ENCODE data around the gene GNLY.
A peak's percentile ranks its signal among the peaks of the same experiment; 100 is the strongest.
"Not testable (repeated sequence)": the region's sequence is repeated elsewhere in the genome, so short reads cannot be mapped to it uniquely, and the experiment has no call there.

GNLY gene

GRCh38 chr2:85711578-85712060, 17.5 kb downstream of the GNLY start:
- DNase-seq = no peak

GRCh38 chr2:85712336-85712735, 18.2 kb downstream of the GNLY start:
- no peak for DNase-seq

GRCh38 chr2:85712849-85713612, 18.9 kb downstream of the GNLY start:
- no peak for DNase-seq

GRCh38 chr2:85713836-85714235, 19.7 kb downstream of the GNLY start:
- DNase-seq = no peak

GRCh38 chr2:85714421-85714820, 20.3 kb downstream of the GNLY start:
- not testable (repeated sequence) for DNase-seq

GRCh38 chr2:85714841-85715240, 20.7 kb downstream of the GNLY start:
- no peak for DNase-seq

- no peak for DNase-seq
Observed at GRCh38 chr2:85716346-85716914, 22.3 kb downstream of the GNLY start.

- DNase-seq = peak; percentile 28
Observed at GRCh38 chr2:85717308-85718008, 23.3 kb downstream of the GNLY start.

- no peak for DNase-seq
Observed at GRCh38 chr2:85718009-85718391, 23.8 kb downstream of the GNLY start.

GRCh38 chr2:85718885-85719492, 24.8 kb downstream of the GNLY start:
- DNase-seq = no peak

- DNase-seq = no peak
Observed at GRCh38 chr2:85719609-85720240, 25.6 kb downstream of the GNLY start.

- no peak for DNase-seq
Observed at GRCh38 chr2:85720533-85720932, 26.4 kb downstream of the GNLY start.

GRCh38 chr2:85721641-85722040, 27.5 kb downstream of the GNLY start:
- DNase-seq = no peak

GRCh38 chr2:85722519-85722918, 28.4 kb downstream of the GNLY start:
- no peak for DNase-seq

GRCh38 chr2:85723707-85724360, 29.7 kb downstream of the GNLY start:
- no peak for DNase-seq

GRCh38 chr2:85724731-85725181, 30.6 kb downstream of the GNLY start:
- peak; percentile 16 for DNase-seq

- DNase-seq = no peak
Observed at GRCh38 chr2:85725451-85725850, 31.3 kb downstream of the GNLY start.

GRCh38 chr2:85727798-85728197, 33.6 kb downstream of the GNLY start:
- no peak for DNase-seq

GRCh38 chr2:85728342-85728741, 34.2 kb downstream of the GNLY start:
- DNase-seq = no peak

- peak; percentile 47 for DNase-seq
Observed at GRCh38 chr2:85728883-85729824, 35.0 kb downstream of the GNLY start.

GRCh38 chr2:85729825-85730510, 35.8 kb downstream of the GNLY start:
- no peak for DNase-seq
